ENCODE results near the gene FAM131A. TPM values are rescaled to one million over a fixed set of nuclear protein-coding genes. Genes with fewer than 3 reads are reported as not detected.
A peak's percentile ranks its signal among the peaks of the same experiment; 100 is the strongest.

FAM131A gene
- total and polyA plus RNA-seq, 12 donors: 21.6 to 36.5 (median 26.7) TPM

DNA sequence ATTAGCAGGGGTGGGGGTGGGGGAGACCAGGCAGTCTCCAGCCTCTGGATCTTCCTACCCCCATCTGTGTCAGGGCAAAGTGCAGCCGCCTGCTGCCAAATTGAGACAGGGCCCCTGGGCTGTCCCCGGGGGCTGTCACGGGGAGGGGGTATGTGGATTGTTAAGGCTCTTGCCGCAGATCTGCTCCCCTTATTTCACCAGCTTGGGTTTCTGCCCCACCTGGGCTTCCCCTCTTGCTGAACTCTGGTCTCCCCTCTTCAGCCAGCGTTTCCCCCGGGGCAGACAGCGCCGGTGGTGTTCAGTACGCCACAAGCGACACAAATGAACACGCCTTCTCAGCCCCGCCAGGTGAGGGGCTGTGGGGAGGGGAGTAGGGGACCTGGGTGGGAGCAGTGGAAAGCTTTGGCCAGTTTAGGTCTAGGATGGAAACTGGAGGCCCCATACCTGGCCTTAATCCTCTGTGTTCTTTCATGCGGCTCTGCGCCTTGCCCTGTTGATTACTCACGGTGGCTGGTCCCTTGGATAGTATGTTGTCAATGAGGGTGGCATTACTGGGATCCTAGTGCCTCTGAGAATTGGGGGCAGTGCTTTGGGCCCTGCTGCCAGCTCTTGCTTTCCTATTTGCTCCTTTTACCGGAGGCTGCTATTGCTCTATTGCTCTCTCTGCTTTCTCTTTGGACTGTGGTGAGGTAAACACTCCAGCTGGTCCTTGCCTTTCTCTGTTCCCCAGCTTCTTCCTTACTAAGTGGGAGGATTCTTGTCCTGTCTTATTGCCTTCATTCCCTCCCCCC is 21.3 kb upstream of the FAM131A start:
- WGBS, 2 donors: 27 to 33% methylated on average over 16 of the region's 16 CpGs
- Histone ChIP-seq H3K4me1 (peaks cover 26 to 62% (median 58%) of the 10 kb centered on the region in 9 donors), H3K36me3 (peaks cover 0 to 43% (median 26%) of the 10 kb centered on the region in 9 donors), H3K27ac (peak overlapping the region; percentile 96 to 100 (median 98)), H3K4me3 (peak overlapping the region; percentile 68 to 95 (median 85)), H3K27me3 (no peaks in the 10 kb centered on the region), H3K9me3 (no peaks in the 10 kb centered on the region)
- DNase-seq (no peak), ATAC-seq (no peak)
- no peak for TF ChIP-seq CTCF (IDR thresholded peaks at IDR 0.05)
- intact Hi-C loops (cut with DNase I): loop anchor here in 5 of 10 donors (2.0 to 10.0 kb wide), 6 partner anchors 17 to 691 kb away; partner anchors contain the start of genes ABCF3 (in 1 of the 5), DVL3 (in 1 of the 5) and PSMD2 (in 1 of the 5)

GRCh38 chr3:184316792-184317191 is 20.6 kb upstream of the FAM131A start:
- no peaks in the 10 kb centered on the region for H3K27me3 ChIP-seq
- ATAC-seq (no peak), DNase-seq (no peak)
- intact Hi-C loops (cut with DNase I): loop anchor here in 3 of 10 donors (10.0 kb wide), 3 partner anchors 132 to 692 kb away; partner anchors contain the start of genes ABCF3 (in 1 of the 3) and DVL3 (in 1 of the 3)
- peak overlapping the region in 9 of 10 donors; percentile 68 to 95 (median 85) for H3K4me3 ChIP-seq
- peaks cover 26 to 69% (median 62%) of the 10 kb centered on the region in 9 donors for H3K4me1 ChIP-seq
- peaks cover 4 to 50% (median 33%) of the 10 kb centered on the region in 9 donors for H3K36me3 ChIP-seq
- no peaks in the 10 kb centered on the region for H3K9me3 ChIP-seq
- no peak for TF ChIP-seq CTCF (IDR thresholded peaks at IDR 0.05)
- WGBS, 2 donors: 72 to 81% methylated on average over 7 of the region's 7 CpGs
- H3K27ac ChIP-seq: peak overlapping the region in 6 of 10 donors; percentile 2 to 100 (median 96)

- intact Hi-C loops (cut with DNase I): loop anchor here in 3 of 10 donors (10.0 kb wide), 3 partner anchors 132 to 692 kb away; partner anchors contain the start of genes ABCF3 (in 1 of the 3) and DVL3 (in 1 of the 3)
- Histone ChIP-seq H3K9me3 (no peaks in the 10 kb centered on the region), H3K4me3 (peak overlapping the region in 3 of 10 donors; percentile 85 to 92 (median 90)), H3K4me1 (peaks cover 26 to 72% (median 64%) of the 10 kb centered on the region in 9 donors), H3K36me3 (peaks cover 4 to 54% (median 37%) of the 10 kb centered on the region in 9 donors), H3K27me3 (no peaks in the 10 kb centered on the region), H3K27ac (peak overlapping the region in 6 of 10 donors; percentile 2 to 89 (median 10))
- DNase-seq (no peak), ATAC-seq (no peak)
- TF ChIP-seq CTCF (IDR thresholded peaks at IDR 0.05): no peak
- WGBS, 2 donors: 67 to 71% methylated on average over 5 of the region's 5 CpGs
Measured at GRCh38 chr3:184317201-184317600, 20.2 kb upstream of the FAM131A start.

DNA sequence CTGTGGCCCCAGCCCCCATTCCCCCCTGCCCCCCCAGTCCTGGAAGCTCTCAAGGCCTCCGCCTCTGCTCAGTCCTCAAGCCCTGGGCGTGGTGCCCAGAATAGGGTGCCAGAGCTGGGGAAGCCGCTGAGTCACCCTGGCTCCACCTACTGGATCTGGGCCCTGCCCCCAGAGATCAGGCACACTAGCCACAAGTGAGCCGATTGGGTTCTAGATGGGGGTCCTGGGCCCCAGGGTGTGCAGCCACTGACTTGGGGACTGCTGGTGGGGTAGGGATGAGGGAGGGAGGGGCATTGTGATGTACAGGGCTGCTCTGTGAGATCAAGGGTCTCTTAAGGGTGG is 17.3 kb upstream of the FAM131A start:
- peak; percentile 87 to 94 (median 92) for ATAC-seq

More for the DNA sequence above, 17.3 kb upstream of the FAM131A start:
- Histone ChIP-seq H3K36me3 (peaks cover 14 to 83% (median 66%) of the 10 kb centered on the region in 9 donors), H3K9me3 (no peaks in the 10 kb centered on the region), H3K4me1 (peaks cover 22 to 83% (median 64%) of the 10 kb centered on the region in 9 donors), H3K27me3 (no peaks in the 10 kb centered on the region), H3K27ac (peak overlapping the region; percentile 46 to 92 (median 88)), H3K4me3 (peak overlapping the region in 9 of 10 donors; percentile 18 to 47 (median 31))
- 0% methylated on average over 4 of the region's 4 CpGs for WGBS, 2 donors
- DNase-seq: peak; percentile 96
- intact Hi-C loops (cut with DNase I): loop anchor here in 1 of 10 donors (1.0 kb wide), 1 partner anchor 17 kb away; the partner anchor contains the start of gene FAM131A
- peak in 1 of 9 donors; percentile 5 for TF ChIP-seq CTCF (IDR thresholded peaks at IDR 0.05)
